Dedifferentiated amniotic fluid mesenchymal stem cell (primary cell): ENCODE data around the gene ANO2.
"Not testable (repeated sequence)": the region's sequence is repeated elsewhere in the genome, so short reads cannot be mapped to it uniquely, and the experiment has no call there.

Source experiments
- DNase-seq: peaks from one replicate; pipeline ENCODE4 v3.0.0-alpha.2; 2016; ENCODE audit errors: extremely low spot score

ANO2 gene

GRCh38 chr12:5669624-5670023 is 275.4 kb downstream of the ANO2 start:
- not testable (repeated sequence) for DNase-seq

GRCh38 chr12:5665615-5666014 is 279.4 kb downstream of the ANO2 start:
- DNase-seq = peak; percentile 31

GRCh38 chr12:5661811-5662210 is 283.2 kb downstream of the ANO2 start:
- DNase-seq = no peak

GRCh38 chr12:5660238-5660637 is 284.8 kb downstream of the ANO2 start:
- DNase-seq = no peak

GRCh38 chr12:5658339-5658941 is 286.6 kb downstream of the ANO2 start:
- DNase-seq = not testable (repeated sequence)

- DNase-seq = no peak
These were observed 288.2 kb downstream of the ANO2 start for GRCh38 chr12:5656836-5657235.

GRCh38 chr12:5655120-5655519 is 289.9 kb downstream of the ANO2 start:
- no peak for DNase-seq

- DNase-seq = no peak
These were observed 291.0 kb downstream of the ANO2 start for GRCh38 chr12:5654019-5654418.

GRCh38 chr12:5650829-5651461 is 294.1 kb downstream of the ANO2 start:
- DNase-seq = no peak

- no peak for DNase-seq
These were observed 294.8 kb downstream of the ANO2 start for GRCh38 chr12:5650281-5650680.

- DNase-seq = peak; percentile 56
These were observed 296.2 kb downstream of the ANO2 start for GRCh38 chr12:5648692-5649359.

GRCh38 chr12:5643266-5643665 is 301.8 kb downstream of the ANO2 start:
- DNase-seq = no peak

GRCh38 chr12:5637698-5638097 is 307.4 kb downstream of the ANO2 start:
- DNase-seq = no peak

GRCh38 chr12:5636907-5637306 is 308.2 kb downstream of the ANO2 start:
- no peak for DNase-seq

GRCh38 chr12:5633106-5633505 is 312.0 kb downstream of the ANO2 start:
- DNase-seq = no peak

- DNase-seq = no peak
These were observed 312.6 kb downstream of the ANO2 start for GRCh38 chr12:5632453-5632852.

GRCh38 chr12:5631497-5631896 is 313.6 kb downstream of the ANO2 start:
- no peak for DNase-seq

GRCh38 chr12:5630726-5631125 is 314.3 kb downstream of the ANO2 start:
- DNase-seq = no peak

- no peak for DNase-seq
These were observed 316.6 kb downstream of the ANO2 start for GRCh38 chr12:5628501-5628900.

- no peak for DNase-seq
These were observed 317.9 kb downstream of the ANO2 start for GRCh38 chr12:5627053-5627630.

GRCh38 chr12:5626151-5626550 is 318.9 kb downstream of the ANO2 start:
- DNase-seq = no peak

- DNase-seq = no peak
These were observed 320.4 kb downstream of the ANO2 start for GRCh38 chr12:5624486-5625272.
